Ovary (tissue), 3 donors: ENCODE results near the gene DNAAF2.

Experiments
- CTCF ChIP-seq, 3 donors: fragments of 450-650 bp in 2 of 3; fragments of 200-600 bp in 1 of 3; IDR thresholded peaks; one replicate each; pipeline versions ENCODE4 v1.5.1 to v1.8.0; 2016 to 2022; ENCODE audit warnings: antibody characterized with exemption in 3 of 3, mild to moderate bottlenecking in 1 of 3
- POLR2A ChIP-seq: fragments of 450-650 bp; IDR thresholded peaks from one replicate; pipeline ENCODE4 v1.6.1; 2017; ENCODE audit warnings: antibody characterized with exemption, mild to moderate bottlenecking, moderate library complexity
- donor health status: DM: no; HTN: no; CAD: no.

- TF ChIP-seq CTCF (IDR thresholded peaks at IDR 0.05) (no peak), POLR2A (no peak)
These were observed 22.8 kb downstream of the DNAAF2 start for GRCh38 chr14:49612251-49612650.
